SK-N-SH (cell line): ENCODE data around the gene ABI3.

Experiments
- FOXM1 ChIP-seq: IDR thresholded peaks from 2 replicates; pipeline ENCODE4 v1.4.0; 2012; ENCODE audit warnings: low read depth, mild to moderate bottlenecking
- GABPA ChIP-seq: IDR thresholded peaks from 2 replicates; pipeline ENCODE4 v1.4.0; 2012; ENCODE audit warnings: low read depth, mild to moderate bottlenecking
- MXI1 ChIP-seq: IDR thresholded peaks from 2 replicates; pipeline ENCODE4 v1.6.1; 2012; ENCODE audit warnings: mild to moderate bottlenecking, low read depth, low read length, improper control_type of control experiment
- PBX3 ChIP-seq: IDR thresholded peaks from 2 replicates; pipeline ENCODE4; 2012
- POLR2AphosphoS5 ChIP-seq: IDR thresholded peaks from 2 replicates; pipeline ENCODE4 v1.6.1; 2012; ENCODE audit warnings: low read depth, low read length
- RAD21 ChIP-seq: IDR thresholded peaks from 2 replicates; pipeline ENCODE4 v1.6.1; 2012; ENCODE audit warnings: mild to moderate bottlenecking, low read length
- RCOR1 ChIP-seq: fragments of 150-350 bp; IDR thresholded peaks from 2 replicates; pipeline ENCODE4 v1.6.1; 2017; ENCODE audit warnings: antibody characterized with exemption, low read length
- RFX5 ChIP-seq: IDR thresholded peaks from 2 replicates; pipeline ENCODE4 v1.6.1; 2012; ENCODE audit warnings: mild to moderate bottlenecking, improper control_type of control experiment, low read length
- TCF12 ChIP-seq: IDR thresholded peaks from 2 replicates; pipeline ENCODE4 v1.4.0; 2012
- TF ChIP-seq, protein P1 (sequence below): fragments of 150-350 bp; IDR thresholded peaks from 2 replicates; pipeline ENCODE4 v1.6.1; 2017; ENCODE audit warnings: antibody characterized with exemption, low read length, low read depth, borderline replicate concordance
- TF ChIP-seq, protein P2 (sequence below): fragments of 200-600 bp; sonication (generic); IDR thresholded peaks from 2 replicates; pipeline ENCODE4 v1.6.1; 2017; ENCODE audit warnings: antibody characterized with exemption, mild to moderate bottlenecking, moderate library complexity

DNA sequence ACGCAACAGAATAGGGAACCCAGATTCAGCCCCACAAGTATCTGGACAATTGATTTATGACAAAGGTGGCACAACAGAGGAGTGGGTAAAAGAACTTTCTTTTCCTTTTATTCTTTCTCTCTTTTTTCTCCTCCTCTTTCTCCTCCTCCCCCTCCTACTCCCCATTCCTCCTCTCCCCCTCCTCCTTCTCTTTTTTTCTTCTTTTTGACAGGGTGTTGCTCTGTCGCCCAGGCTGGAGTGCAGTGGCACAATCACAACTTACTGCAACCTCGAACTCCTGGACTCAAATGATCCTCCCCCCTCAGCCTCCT, 16.3 kb upstream of the ABI3 start:
- TF ChIP-seq, protein P1, sequence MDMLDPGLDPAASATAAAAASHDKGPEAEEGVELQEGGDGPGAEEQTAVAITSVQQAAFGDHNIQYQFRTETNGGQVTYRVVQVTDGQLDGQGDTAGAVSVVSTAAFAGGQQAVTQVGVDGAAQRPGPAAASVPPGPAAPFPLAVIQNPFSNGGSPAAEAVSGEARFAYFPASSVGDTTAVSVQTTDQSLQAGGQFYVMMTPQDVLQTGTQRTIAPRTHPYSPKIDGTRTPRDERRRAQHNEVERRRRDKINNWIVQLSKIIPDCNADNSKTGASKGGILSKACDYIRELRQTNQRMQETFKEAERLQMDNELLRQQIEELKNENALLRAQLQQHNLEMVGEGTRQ = no peak
- TF ChIP-seq MXI1 (no peak), RAD21 (no peak), RFX5 (no peak), RCOR1 (no peak), POLR2AphosphoS5 (no peak), PBX3 (no peak), GABPA (no peak), FOXM1 (no peak), TCF12 (no peak)
- TF ChIP-seq, protein P2, sequence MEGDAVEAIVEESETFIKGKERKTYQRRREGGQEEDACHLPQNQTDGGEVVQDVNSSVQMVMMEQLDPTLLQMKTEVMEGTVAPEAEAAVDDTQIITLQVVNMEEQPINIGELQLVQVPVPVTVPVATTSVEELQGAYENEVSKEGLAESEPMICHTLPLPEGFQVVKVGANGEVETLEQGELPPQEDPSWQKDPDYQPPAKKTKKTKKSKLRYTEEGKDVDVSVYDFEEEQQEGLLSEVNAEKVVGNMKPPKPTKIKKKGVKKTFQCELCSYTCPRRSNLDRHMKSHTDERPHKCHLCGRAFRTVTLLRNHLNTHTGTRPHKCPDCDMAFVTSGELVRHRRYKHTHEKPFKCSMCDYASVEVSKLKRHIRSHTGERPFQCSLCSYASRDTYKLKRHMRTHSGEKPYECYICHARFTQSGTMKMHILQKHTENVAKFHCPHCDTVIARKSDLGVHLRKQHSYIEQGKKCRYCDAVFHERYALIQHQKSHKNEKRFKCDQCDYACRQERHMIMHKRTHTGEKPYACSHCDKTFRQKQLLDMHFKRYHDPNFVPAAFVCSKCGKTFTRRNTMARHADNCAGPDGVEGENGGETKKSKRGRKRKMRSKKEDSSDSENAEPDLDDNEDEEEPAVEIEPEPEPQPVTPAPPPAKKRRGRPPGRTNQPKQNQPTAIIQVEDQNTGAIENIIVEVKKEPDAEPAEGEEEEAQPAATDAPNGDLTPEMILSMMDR = no peak
